Erythroblast (primary cell): Measurements from ENCODE around the gene ADARB1.
"Not testable (repeated sequence)": the region's sequence is repeated elsewhere in the genome, so short reads cannot be mapped to it uniquely, and the experiment has no call there.

Experiments used
- DNase-seq, 2 experiments: peaks; one replicate each; lab custom pipeline; 2025; lab: John Stamatoyannopoulos, UW
- GATA1 ChIP-seq: IDR thresholded peaks from 2 replicates; pipeline ENCODE4 v1.6.1; 2011; ENCODE audit warnings: low read depth, mild to moderate bottlenecking, control low read depth, low read length, moderate library complexity
- POLR2A ChIP-seq: IDR thresholded peaks from 2 replicates; pipeline ENCODE4 v1.6.1; 2011; ENCODE audit warnings: mild to moderate bottlenecking, low read length

The ADARB1 gene

DNA sequence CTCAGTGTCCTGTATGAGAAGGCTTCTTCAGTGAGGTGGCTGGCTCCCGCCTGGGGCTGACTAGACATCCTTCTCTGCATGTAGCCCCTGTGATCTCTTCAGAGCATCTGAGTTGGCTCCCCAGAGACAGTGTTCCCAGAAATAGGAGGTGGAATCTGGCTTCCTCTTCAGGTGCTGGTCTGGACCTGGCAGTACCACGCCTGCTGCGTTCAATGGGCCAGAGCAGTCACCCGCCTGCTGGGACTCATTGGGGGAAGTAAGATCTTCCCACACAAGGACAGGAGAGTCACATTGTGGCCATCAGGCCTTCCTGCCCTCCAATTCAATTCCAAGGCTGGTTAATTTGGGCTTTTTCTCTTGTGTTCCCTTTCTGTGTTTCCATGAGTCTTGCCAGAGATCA lies 51.0 kb downstream of the ADARB1 start:
- no peak for DNase-seq
- TF ChIP-seq GATA1 (no peak), POLR2A (no peak)

DNA sequence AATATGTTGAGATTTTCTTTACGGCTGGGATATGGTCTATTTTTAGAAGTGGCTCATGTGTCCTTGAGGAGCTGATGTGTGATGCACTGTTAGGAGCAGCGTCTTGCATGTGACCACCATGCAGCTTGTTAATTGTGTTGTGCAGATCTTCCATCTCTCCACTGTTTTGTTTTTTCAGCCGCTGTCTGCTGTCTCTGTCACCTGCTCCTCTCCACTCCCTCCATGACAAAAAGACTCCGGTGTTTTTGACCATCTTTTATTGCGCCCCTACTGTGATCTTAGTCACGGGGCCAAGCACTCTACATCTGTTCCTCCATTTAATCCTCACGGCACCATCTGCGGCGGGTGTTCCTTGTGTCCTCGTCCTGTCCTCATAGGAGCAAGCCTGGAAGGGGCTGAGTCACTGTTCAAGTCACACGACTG lies 51.8 kb downstream of the ADARB1 start:
- TF ChIP-seq GATA1, result no peak
- TF ChIP-seq POLR2A, result no peak
- DNase-seq, result no peak

DNA sequence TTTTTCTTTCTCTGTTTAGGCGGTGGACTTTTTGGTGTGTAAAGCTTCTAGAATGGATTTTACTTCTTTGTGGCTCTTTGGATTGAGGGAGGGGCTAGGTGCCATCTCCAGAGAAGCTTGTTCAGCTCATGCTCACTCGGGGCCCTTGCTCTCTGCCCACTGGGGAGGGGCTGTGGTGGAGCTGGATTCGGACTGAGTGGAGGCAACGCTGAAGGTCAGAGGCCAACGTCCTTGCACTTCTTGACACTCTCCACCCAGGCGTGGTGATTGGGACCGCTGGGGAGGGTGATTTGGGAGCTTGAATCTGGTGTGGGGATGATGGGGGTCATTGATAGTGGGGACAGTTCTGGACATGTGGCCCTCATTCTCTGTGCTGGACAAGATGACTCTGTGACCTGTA lies 52.6 kb downstream of the ADARB1 start:
- DNase-seq, result no peak
- TF ChIP-seq GATA1 (no peak), POLR2A (no peak)

DNA sequence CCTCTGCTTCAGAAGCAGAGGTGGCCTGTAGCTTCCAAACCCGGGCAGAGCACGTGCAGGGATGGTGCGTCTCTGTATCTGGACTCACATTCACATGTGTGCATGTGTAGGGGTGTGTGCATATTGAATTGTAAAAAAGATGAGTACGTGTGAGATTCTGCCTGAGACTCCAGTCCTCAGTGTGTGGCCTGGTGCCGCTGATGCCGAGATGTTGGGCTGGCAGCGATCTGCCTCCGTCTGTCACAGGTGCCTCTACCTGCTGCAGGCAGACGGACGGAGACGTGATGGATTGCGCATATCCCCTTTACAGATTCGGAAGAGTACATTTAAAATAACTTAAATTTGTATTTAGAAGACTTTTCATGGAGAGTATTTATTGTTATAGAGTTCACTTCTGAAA lies 53.6 kb downstream of the ADARB1 start:
- DNase-seq, result no peak
- TF ChIP-seq GATA1 (no peak), POLR2A (no peak)

DNA sequence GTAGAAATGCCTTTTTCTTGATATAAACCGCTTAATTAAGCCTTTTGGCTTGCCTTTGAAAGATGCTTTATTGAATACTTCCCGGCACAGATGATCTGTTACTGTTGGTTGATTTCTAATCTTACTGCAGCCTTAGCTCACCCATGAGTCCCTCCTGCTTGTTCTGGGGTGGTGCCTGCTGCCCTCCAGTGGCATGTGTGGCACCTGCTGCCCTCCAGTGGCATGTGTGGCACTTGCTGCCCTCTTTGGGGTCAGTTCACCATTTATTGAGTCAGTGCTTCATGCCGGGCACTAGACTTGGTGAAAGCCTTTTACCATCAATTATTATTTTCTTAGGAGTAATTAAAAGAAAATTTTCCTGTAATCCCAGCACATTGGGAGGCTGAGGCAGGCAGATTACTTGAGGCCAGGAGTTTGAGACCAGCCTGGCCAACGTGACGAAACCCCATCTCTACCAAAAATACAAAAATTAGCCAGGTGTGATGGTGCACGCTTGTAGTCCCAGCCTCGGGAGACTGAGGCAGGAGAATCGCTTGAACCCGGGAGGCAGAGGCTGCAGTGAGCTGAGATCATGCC lies 54.3 kb downstream of the ADARB1 start:
- TF ChIP-seq POLR2A, result no peak
- no peak for TF ChIP-seq GATA1
- peak; percentile 62 to 63 for DNase-seq

DNA sequence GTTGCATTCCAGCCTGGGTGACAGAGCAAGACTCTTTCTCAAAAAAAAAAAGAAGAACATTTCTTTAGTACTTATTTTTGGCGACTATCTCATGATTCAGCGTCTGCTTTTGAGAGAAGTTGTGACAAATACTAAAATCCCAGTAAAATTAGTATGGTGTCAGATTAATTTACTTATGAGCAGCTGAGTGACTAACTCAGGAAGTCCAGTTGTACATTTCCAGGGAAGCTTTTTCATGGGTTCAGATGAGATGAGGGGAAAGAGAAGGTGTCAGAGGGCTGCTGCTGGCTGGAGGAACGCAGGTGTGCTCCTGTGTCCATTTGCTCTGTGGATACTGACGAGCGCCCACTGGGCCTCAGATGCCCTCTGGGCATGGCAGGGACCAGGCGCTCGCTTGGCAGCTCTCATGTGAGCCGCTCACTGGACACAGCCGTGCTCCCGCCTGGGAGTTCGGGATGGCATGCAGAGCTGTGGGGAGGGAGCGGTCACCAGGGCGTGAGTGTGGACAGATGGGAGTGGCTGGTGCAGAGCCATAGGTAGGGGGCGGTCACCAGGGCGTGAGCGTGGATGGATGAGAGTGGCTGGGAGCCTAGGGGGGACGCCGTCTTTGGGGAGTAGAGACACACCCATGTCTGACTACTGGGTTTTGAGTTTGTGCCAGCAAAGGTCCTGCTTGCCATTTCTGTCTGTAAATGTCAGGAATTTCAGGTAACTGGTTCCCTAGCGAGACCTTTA lies 55.0 kb downstream of the ADARB1 start:
- DNase-seq, result no peak
- no peak for TF ChIP-seq POLR2A
- no peak for TF ChIP-seq GATA1

DNA sequence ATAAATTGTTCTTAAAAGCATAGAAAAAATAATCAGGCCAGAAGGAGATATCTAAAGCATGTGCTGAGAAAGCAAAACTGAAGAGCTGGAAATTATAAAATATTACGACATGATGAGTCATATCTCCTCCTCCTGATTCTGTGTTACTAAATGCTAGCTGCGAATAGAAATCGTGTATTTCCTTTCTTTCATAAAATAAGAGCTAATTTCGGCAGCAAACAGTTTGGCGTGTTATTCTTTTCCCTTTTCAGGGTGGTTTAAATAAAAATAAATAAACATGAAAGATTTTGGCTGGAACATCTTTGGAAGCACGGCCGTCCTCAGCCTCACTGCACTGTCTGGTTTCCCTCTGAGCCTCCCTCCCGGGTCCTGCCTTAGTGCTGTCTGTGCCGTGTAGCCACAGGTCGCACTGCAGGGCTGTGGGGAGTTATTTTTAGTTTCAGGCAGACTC lies 56.0 kb downstream of the ADARB1 start:
- DNase-seq, result no peak

DNA sequence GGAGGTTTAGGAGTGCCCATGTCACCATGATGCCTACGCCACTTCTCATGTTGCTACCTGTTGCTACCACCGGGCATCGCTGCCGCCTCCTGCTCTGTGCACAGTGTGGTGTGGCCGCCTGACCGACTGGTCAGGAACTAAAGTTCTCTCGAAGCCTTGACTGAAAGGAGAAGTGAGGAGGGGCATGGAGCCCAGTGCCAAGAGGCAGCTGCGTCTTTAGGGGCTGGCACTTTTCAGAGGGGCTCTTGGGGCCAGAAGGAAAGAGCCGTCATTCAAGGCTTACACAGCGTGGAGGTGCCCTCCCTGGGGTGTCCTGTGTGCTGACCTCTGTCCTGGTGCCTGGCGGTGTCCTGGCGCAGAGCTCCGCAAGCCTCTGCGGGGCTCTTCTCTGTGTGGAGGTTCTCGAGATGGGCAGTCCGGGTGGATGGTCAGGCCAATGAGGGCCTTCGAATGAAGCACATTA lies 57.2 kb downstream of the ADARB1 start:
- TF ChIP-seq POLR2A, result no peak
- TF ChIP-seq GATA1, result no peak
- no peak for DNase-seq

More for the DNA sequence above, 56.0 kb downstream of the ADARB1 start:
- no peak for TF ChIP-seq GATA1
- no peak for TF ChIP-seq POLR2A

DNA sequence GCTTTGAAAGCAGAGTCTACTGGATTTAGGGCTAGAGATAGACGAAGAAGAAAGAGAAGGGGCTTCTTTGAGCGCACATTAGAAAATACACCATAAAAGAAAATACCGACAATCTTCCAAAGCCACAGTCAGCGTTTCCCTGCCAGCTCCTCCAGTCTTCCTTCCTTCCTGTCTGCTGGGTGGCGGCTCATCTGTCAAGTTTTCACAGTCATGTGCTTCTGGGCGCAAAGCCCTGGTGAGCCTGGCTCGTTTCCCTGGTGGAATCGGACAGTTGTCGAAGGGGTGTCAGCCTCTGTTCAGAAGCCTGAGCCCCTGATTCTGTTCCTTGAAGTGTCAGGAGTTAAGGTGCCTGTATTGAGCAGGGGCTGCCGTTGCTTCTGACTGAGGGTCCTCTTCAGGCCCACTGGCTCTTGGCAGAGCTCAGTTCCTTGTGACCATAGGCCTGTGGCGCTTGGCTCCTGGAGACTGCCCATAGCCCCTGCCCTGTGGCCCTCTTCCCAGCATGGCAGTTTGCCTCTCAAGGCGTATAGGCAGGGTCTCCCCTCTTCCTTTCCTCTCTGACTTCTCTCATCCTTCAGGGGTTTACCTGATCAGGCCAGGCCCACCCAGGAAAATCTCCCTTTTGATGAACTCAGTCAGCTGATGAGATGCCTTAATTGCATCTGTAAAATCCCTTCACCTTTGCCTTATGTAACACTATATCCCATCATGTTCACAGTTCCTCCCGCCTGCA lies 58.6 kb downstream of the ADARB1 start:
- DNase-seq, result no peak
- TF ChIP-seq POLR2A, result no peak
- TF ChIP-seq GATA1, result no peak

DNA sequence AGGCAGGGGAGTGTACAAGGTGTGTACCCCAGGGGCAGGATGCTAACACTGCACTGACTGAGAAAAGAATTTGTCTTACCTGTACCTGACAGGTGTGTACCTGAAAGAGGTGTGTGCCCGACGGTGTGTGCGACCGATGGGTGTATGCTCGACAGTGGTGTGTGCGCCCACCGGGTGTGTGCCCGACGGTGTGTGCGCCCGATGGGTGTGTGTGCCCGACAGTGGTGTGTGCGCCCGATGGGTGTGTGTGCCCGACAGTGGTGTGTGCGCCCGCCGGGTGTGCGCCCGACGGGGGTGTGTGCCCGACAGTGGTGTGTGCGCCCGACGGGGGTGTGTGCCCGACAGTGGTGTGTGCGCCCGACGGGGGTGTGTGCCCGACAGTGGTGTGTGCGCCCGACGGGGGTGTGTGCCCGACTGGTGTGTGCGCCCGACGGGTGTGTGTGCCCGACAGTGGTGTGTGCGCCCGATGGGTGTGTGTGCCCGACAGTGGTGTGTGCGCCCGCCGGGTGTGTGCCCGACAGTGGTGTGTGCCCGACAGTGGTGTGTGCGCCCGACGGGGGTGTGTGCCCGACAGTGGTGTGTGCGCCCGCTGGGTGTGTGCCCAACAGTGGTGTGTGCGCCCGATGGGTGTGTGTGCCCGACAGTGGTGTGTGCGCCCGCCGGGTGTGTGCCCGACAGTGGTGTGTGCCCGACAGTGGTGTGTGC lies 59.3 kb downstream of the ADARB1 start:
- DNase-seq, result not testable (repeated sequence)

DNA sequence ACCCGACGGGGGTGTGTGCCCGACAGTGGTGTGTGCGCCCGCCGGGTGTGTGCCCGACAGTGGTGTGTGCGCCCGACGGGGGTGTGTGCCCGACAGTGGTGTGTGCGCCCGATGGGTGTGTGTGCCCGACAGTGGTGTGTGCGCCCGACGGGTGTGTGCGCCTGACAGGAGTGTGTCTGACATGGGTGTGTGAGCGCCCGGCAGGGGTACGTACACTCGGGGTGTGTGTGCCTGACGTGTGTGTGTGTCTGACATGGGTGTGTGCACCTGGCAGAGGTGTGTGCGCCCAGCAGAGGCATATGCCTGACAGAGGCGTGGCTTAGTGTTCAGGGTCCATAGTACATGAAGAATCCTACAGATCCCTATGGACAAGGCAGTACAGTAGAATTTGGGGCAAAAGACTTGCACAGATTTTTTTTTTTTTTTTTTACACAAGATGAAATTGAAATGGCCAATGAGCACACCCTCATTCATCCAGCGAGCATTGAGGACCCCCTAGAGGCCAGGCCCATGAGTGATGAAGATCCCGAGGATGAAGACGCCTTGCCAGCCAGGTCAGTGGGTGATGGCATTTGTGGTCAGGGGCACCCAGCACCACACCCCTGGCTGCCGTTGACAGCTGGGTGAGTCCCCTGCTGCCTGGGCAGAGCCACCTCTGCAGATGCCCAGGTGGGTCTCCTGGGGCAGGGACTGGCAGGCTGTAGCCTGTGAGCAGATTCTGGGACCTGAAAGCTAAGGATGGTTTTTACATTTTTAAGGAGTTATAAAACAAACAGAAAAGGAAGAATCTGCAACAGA lies 60.1 kb downstream of the ADARB1 start:
- DNase-seq, result no peak
- TF ChIP-seq POLR2A (no peak), GATA1 (no peak)

DNA sequence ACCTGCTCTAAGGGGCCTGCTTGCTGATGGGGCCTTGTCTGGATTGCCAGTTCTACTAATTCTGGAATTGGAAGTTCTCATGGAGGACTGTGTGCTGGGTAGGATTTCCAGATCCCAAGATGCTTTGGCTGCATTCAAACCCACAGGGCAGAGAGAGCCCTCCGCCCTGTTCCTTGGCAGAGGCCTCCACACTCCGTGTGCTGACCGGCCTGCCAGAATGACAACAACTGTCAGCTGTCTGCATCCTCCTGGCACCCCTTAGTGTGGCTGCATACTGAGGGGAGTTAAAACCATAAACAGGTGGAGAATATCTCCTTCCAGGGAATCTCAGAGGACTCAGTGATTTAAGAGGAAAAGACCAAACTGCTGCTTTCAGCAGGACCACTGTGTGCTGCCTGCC lies 60.7 kb downstream of the ADARB1 start:
- no peak for TF ChIP-seq POLR2A
- no peak for TF ChIP-seq GATA1
- no peak for DNase-seq

DNA sequence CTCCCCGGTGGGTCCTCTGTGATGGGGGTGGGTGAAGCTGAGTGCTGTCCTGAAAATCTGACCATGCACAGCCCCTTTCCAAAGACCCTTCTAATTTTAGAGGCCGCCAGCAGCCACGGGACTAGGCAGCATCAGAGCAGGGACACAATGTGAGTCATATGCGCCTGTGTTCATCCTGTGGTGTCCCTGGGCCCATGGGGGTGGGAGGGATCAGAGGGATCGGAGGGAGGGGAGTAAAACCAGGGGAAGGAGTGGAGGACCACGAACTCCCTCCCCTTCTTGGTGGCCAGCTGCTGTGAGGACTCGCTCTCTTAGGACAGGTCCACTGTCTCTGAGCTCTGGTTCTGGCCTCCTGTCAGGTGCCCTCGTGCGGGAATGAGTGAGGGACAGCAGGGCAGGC lies 61.5 kb downstream of the ADARB1 start:
- DNase-seq, result no peak
- TF ChIP-seq GATA1 (no peak), POLR2A (no peak)

DNA sequence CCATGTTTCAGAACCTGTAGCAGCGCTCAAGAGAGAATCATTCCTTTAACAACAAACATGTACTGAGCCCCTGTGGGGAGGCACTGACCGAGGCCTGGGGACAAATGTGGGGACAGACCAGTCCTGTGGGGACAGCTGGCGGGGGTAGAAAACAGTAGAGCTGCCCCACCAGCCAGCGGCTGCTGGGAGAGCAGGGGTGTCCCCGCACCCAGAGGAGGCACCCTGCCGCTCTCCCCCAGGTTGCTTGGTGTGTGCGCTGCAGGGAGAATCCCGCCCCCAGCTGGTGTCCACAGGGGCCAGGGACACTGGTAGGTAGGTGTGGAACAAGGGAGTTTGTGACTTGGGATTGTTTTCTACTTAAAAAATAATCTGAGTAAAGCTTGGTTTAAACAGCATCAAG lies 62.1 kb downstream of the ADARB1 start:
- TF ChIP-seq GATA1 (no peak), POLR2A (no peak)
- no peak for DNase-seq
